SIG-M5 treated with dmso at 0.1 percent for 504 hours (cell line): ENCODE measurements around the gene MYO1F.
"Not testable (repeated sequence)": the region's sequence is repeated elsewhere in the genome, so short reads cannot be mapped to it uniquely, and the experiment has no call there.

Source experiments
- DNase-seq: peaks from one replicate; lab custom pipeline; 2025; ENCODE audit not compliant: unreplicated experiment; lab: John Stamatoyannopoulos, UW

MYO1F gene

GRCh38 chr19:8577247-8577646, at the start of gene MYO1F:
MYO1F (minus strand) TSS chr19:8577442; CDS start chr19:8577309, 133 bp downstream.
- peak; percentile 59 for DNase-seq

GRCh38 chr19:8626842-8627241, 49.6 kb upstream of the MYO1F start:
- DNase-seq = no peak

GRCh38 chr19:8622886-8623285, 45.6 kb upstream of the MYO1F start:
- not testable (repeated sequence) for DNase-seq

- no peak for DNase-seq
Observed at GRCh38 chr19:8618751-8619150, 41.5 kb upstream of the MYO1F start.

- no peak for DNase-seq
Observed at GRCh38 chr19:8617984-8618383, 40.7 kb upstream of the MYO1F start.

GRCh38 chr19:8617325-8617724, 40.1 kb upstream of the MYO1F start:
- not testable (repeated sequence) for DNase-seq

GRCh38 chr19:8616861-8617260, 39.6 kb upstream of the MYO1F start:
- DNase-seq = no peak

GRCh38 chr19:8615813-8616596, 38.8 kb upstream of the MYO1F start:
- peak; percentile 63 for DNase-seq

- no peak for DNase-seq
Observed at GRCh38 chr19:8615024-8615423, 37.8 kb upstream of the MYO1F start.

- DNase-seq = no peak
Observed at GRCh38 chr19:8614455-8614854, 37.2 kb upstream of the MYO1F start.

- no peak for DNase-seq
Observed at GRCh38 chr19:8612807-8613171, 35.5 kb upstream of the MYO1F start.

GRCh38 chr19:8611877-8612806, 34.9 kb upstream of the MYO1F start:
- DNase-seq = no peak

- no peak for DNase-seq
Observed at GRCh38 chr19:8611391-8611876, 34.2 kb upstream of the MYO1F start.

GRCh38 chr19:8610936-8611300, 33.7 kb upstream of the MYO1F start:
- no peak for DNase-seq

- no peak for DNase-seq
Observed at GRCh38 chr19:8610041-8610935, 33.0 kb upstream of the MYO1F start, which contains the start of gene ADAMTS10. ADAMTS10 (minus strand) TSS chr19:8610715; CDS start chr19:8605710, 5,005 bp downstream.

- DNase-seq = no peak
Observed at GRCh38 chr19:8609279-8610040, 32.2 kb upstream of the MYO1F start.

GRCh38 chr19:8608941-8609278, 31.7 kb upstream of the MYO1F start:
- no peak for DNase-seq

- DNase-seq = no peak
Observed at GRCh38 chr19:8607386-8607785, 30.1 kb upstream of the MYO1F start.

- DNase-seq = no peak
Observed at GRCh38 chr19:8605514-8605913, 28.3 kb upstream of the MYO1F start.

GRCh38 chr19:8601796-8602195, 24.6 kb upstream of the MYO1F start:
- DNase-seq = no peak
